ENCODE results near the gene LSP1.

LSP1 gene

GRCh38 chr11:1931341-1932104, 78.6 kb downstream of the LSP1 start:
- Histone ChIP-seq H3K9ac (ENCODE audit: low read length) (no peak overlapping the region), H3K27me3 (ENCODE audit: control insufficient read depth, insufficient read depth, low read length) (no peaks in the 10 kb centered on the region), H3K4me3 (ENCODE audit: low read length) (no peak overlapping the region), H3K9me3 (ENCODE audit: control insufficient read depth, low read depth, low read length) (no peaks in the 10 kb centered on the region), H3K4me1 (ENCODE audit: control insufficient read depth, low read depth, low read length) (no peaks in the 10 kb centered on the region), H3K27ac (ENCODE audit: low read length) (no peak overlapping the region), H3K36me3 (ENCODE audit: control insufficient read depth, low read depth, low read length) (no peaks in the 10 kb centered on the region)

- Histone ChIP-seq H3K27me3 (ENCODE audit: control insufficient read depth, insufficient read depth, low read length) (no peaks in the 10 kb centered on the region), H3K4me1 (ENCODE audit: control insufficient read depth, low read depth, low read length) (no peaks in the 10 kb centered on the region), H3K4me3 (ENCODE audit: low read length) (no peak overlapping the region), H3K9ac (ENCODE audit: low read length) (no peak overlapping the region), H3K9me3 (ENCODE audit: control insufficient read depth, low read depth, low read length) (no peaks in the 10 kb centered on the region), H3K36me3 (ENCODE audit: control insufficient read depth, low read depth, low read length) (no peaks in the 10 kb centered on the region), H3K27ac (ENCODE audit: low read length) (no peak overlapping the region)
These were observed 79.2 kb downstream of the LSP1 start for GRCh38 chr11:1932105-1932480.

- H3K9ac ChIP-seq (ENCODE audit: low read length), result no peak overlapping the region
- H3K36me3 ChIP-seq (ENCODE audit: control insufficient read depth, low read depth, low read length), result no peaks in the 10 kb centered on the region
- no peak overlapping the region for H3K27ac ChIP-seq (ENCODE audit: low read length)
- H3K9me3 ChIP-seq (ENCODE audit: control insufficient read depth, low read depth, low read length), result no peaks in the 10 kb centered on the region
- H3K27me3 ChIP-seq (ENCODE audit: control insufficient read depth, insufficient read depth, low read length), result no peaks in the 10 kb centered on the region
- H3K4me1 ChIP-seq (ENCODE audit: control insufficient read depth, low read depth, low read length), result no peaks in the 10 kb centered on the region
- no peak overlapping the region for H3K4me3 ChIP-seq (ENCODE audit: low read length)
These were observed 79.8 kb downstream of the LSP1 start for GRCh38 chr11:1932681-1933080.

GRCh38 chr11:1933416-1934334, 80.8 kb downstream of the LSP1 start:
- no peaks in the 10 kb centered on the region for H3K9me3 ChIP-seq (ENCODE audit: control insufficient read depth, low read depth, low read length)
- no peaks in the 10 kb centered on the region for H3K36me3 ChIP-seq (ENCODE audit: control insufficient read depth, low read depth, low read length)
- H3K9ac ChIP-seq (ENCODE audit: low read length), result no peak overlapping the region
- H3K4me3 ChIP-seq (ENCODE audit: low read length), result no peak overlapping the region
- no peak overlapping the region for H3K27ac ChIP-seq (ENCODE audit: low read length)
- no peaks in the 10 kb centered on the region for H3K4me1 ChIP-seq (ENCODE audit: control insufficient read depth, low read depth, low read length)
- no peaks in the 10 kb centered on the region for H3K27me3 ChIP-seq (ENCODE audit: control insufficient read depth, insufficient read depth, low read length)

GRCh38 chr11:1934335-1935155, 81.7 kb downstream of the LSP1 start:
- H3K9me3 ChIP-seq (ENCODE audit: control insufficient read depth, low read depth, low read length), result no peaks in the 10 kb centered on the region
- H3K36me3 ChIP-seq (ENCODE audit: control insufficient read depth, low read depth, low read length), result no peaks in the 10 kb centered on the region
- no peak overlapping the region for H3K27ac ChIP-seq (ENCODE audit: low read length)
- H3K9ac ChIP-seq (ENCODE audit: low read length), result no peak overlapping the region
- no peaks in the 10 kb centered on the region for H3K4me1 ChIP-seq (ENCODE audit: control insufficient read depth, low read depth, low read length)
- H3K27me3 ChIP-seq (ENCODE audit: control insufficient read depth, insufficient read depth, low read length), result no peaks in the 10 kb centered on the region
- no peak overlapping the region for H3K4me3 ChIP-seq (ENCODE audit: low read length)

- Histone ChIP-seq H3K4me1 (ENCODE audit: control insufficient read depth, low read depth, low read length) (no peaks in the 10 kb centered on the region), H3K27ac (ENCODE audit: low read length) (no peak overlapping the region), H3K27me3 (ENCODE audit: control insufficient read depth, insufficient read depth, low read length) (no peaks in the 10 kb centered on the region), H3K4me3 (ENCODE audit: low read length) (no peak overlapping the region), H3K9me3 (ENCODE audit: control insufficient read depth, low read depth, low read length) (no peaks in the 10 kb centered on the region), H3K9ac (ENCODE audit: low read length) (no peak overlapping the region), H3K36me3 (ENCODE audit: control insufficient read depth, low read depth, low read length) (no peaks in the 10 kb centered on the region)
These were observed 82.5 kb downstream of the LSP1 start for GRCh38 chr11:1935156-1936071.

GRCh38 chr11:1936072-1936780, 83.3 kb downstream of the LSP1 start:
- no peak overlapping the region for H3K9ac ChIP-seq (ENCODE audit: low read length)
- no peak overlapping the region for H3K4me3 ChIP-seq (ENCODE audit: low read length)
- no peaks in the 10 kb centered on the region for H3K27me3 ChIP-seq (ENCODE audit: control insufficient read depth, insufficient read depth, low read length)
- no peaks in the 10 kb centered on the region for H3K9me3 ChIP-seq (ENCODE audit: control insufficient read depth, low read depth, low read length)
- H3K4me1 ChIP-seq (ENCODE audit: control insufficient read depth, low read depth, low read length), result no peaks in the 10 kb centered on the region
- H3K27ac ChIP-seq (ENCODE audit: low read length), result no peak overlapping the region
- H3K36me3 ChIP-seq (ENCODE audit: control insufficient read depth, low read depth, low read length), result no peaks in the 10 kb centered on the region

GRCh38 chr11:1936781-1937615, 84.1 kb downstream of the LSP1 start:
- Histone ChIP-seq H3K27me3 (ENCODE audit: control insufficient read depth, insufficient read depth, low read length) (no peaks in the 10 kb centered on the region), H3K36me3 (ENCODE audit: control insufficient read depth, low read depth, low read length) (no peaks in the 10 kb centered on the region), H3K9me3 (ENCODE audit: control insufficient read depth, low read depth, low read length) (no peaks in the 10 kb centered on the region), H3K4me1 (ENCODE audit: control insufficient read depth, low read depth, low read length) (no peaks in the 10 kb centered on the region), H3K9ac (ENCODE audit: low read length) (no peak overlapping the region), H3K4me3 (ENCODE audit: low read length) (no peak overlapping the region), H3K27ac (ENCODE audit: low read length) (no peak overlapping the region)

- Histone ChIP-seq H3K36me3 (ENCODE audit: control insufficient read depth, low read depth, low read length) (no peaks in the 10 kb centered on the region), H3K4me1 (ENCODE audit: control insufficient read depth, low read depth, low read length) (no peaks in the 10 kb centered on the region), H3K27me3 (ENCODE audit: control insufficient read depth, insufficient read depth, low read length) (no peaks in the 10 kb centered on the region), H3K9me3 (ENCODE audit: control insufficient read depth, low read depth, low read length) (no peaks in the 10 kb centered on the region), H3K4me3 (ENCODE audit: low read length) (no peak overlapping the region), H3K27ac (ENCODE audit: low read length) (no peak overlapping the region), H3K9ac (ENCODE audit: low read length) (no peak overlapping the region)
These were observed 84.9 kb downstream of the LSP1 start for GRCh38 chr11:1937616-1938342.

Measured in iPS-18a (cell line).